Neuronal stem cell (in vitro differentiated cells): ENCODE data around the gene HEMK1.
A peak's percentile ranks its signal among the peaks of the same experiment; 100 is the strongest.

Experiments used
- DNase-seq: peaks from one replicate; pipeline ENCODE4 v3.0.0-alpha.2; 2013; ENCODE audit warnings: low spot score
- H2AFZ ChIP-seq: one replicate; pipeline ENCODE4 v1.6.1; 2013; ENCODE audit warnings: mild to moderate bottlenecking, low read length, inconsistent platforms
- H2AK5ac ChIP-seq: 2 replicates; pipeline ENCODE4 v1.6.1; 2013; ENCODE audit warnings: low read depth, mild to moderate bottlenecking, inconsistent platforms, low read length, moderate library complexity, mixed read lengths
- H2BK120ac ChIP-seq: 2 replicates; pipeline ENCODE4 v1.6.1; 2013; ENCODE audit warnings: low read depth, mild to moderate bottlenecking, inconsistent platforms, low read length, moderate library complexity, mixed read lengths
- H2BK12ac ChIP-seq: one replicate; pipeline ENCODE4 v1.6.1; 2013; ENCODE audit warnings: low read length, inconsistent platforms
- H2BK15ac ChIP-seq: 2 replicates; pipeline ENCODE4 v1.6.1; 2013; ENCODE audit warnings: mild to moderate bottlenecking, low read length, inconsistent platforms, mixed read lengths
- H2BK5ac ChIP-seq: one replicate; pipeline ENCODE4 v1.6.1; 2013; ENCODE audit warnings: inconsistent platforms, mild to moderate bottlenecking, low read length, moderate library complexity
- H3K14ac ChIP-seq: one replicate; pipeline ENCODE4 v1.6.1; 2013; ENCODE audit warnings: low read length, inconsistent platforms
- H3K18ac ChIP-seq: 2 replicates; pipeline ENCODE4 v1.6.1; 2013; ENCODE audit warnings: low read length, inconsistent platforms
- H3K23ac ChIP-seq: 2 replicates; pipeline ENCODE4 v1.6.1; 2013; ENCODE audit warnings: low read depth, mild to moderate bottlenecking, mixed read lengths, low read length, inconsistent platforms; ENCODE audit not compliant: poor library complexity
- H3K27ac ChIP-seq: replicated peaks from 3 replicates; pipeline ENCODE4 v1.5.1; 2013; ENCODE audit warnings: low read length, inconsistent platforms
- H3K27me3 ChIP-seq, 3 experiments: 2 replicates each; pipeline ENCODE4 v1.6.1; 2013; ENCODE audit warnings: low read length in 3 of 3, mild to moderate bottlenecking in 2 of 3, inconsistent platforms in 1 of 3, low read depth in 1 of 3, mixed read lengths in 1 of 3, moderate library complexity in 1 of 3; ENCODE audit not compliant: control insufficient read depth in 3 of 3, insufficient read depth in 3 of 3
- H3K36me3 ChIP-seq, 2 donors: replicated peaks in 1 of 2; 2 replicates each; pipeline ENCODE4 v1.6.1; 2013; ENCODE audit warnings: low read length in 2 of 2; ENCODE audit not compliant: control insufficient read depth in 2 of 2, insufficient read depth in 2 of 2
- H3K4ac ChIP-seq: 2 replicates; pipeline ENCODE4 v1.6.1; 2013; ENCODE audit warnings: inconsistent platforms, mild to moderate bottlenecking, low read length, moderate library complexity
- H3K4me1 ChIP-seq, 2 donors: 1 replicate in 1 of 2; 2 replicates in 1 of 2; pipeline ENCODE4 v1.6.1; 2013; ENCODE audit warnings: low read length in 2 of 2, low read depth in 1 of 2; ENCODE audit not compliant: control insufficient read depth in 2 of 2, insufficient read depth in 1 of 2
- H3K4me2 ChIP-seq: one replicate; pipeline ENCODE4 v1.6.1; 2013; ENCODE audit warnings: mild to moderate bottlenecking, low read length, inconsistent platforms; ENCODE audit not compliant: insufficient read depth, poor library complexity, severe bottlenecking
- H3K4me3 ChIP-seq, 2 donors: 2 replicates each; pipeline ENCODE4 v1.5.1; 2013; ENCODE audit warnings: low read length in 2 of 2, mild to moderate bottlenecking in 2 of 2, inconsistent platforms in 1 of 2, moderate library complexity in 1 of 2
- H3K79me1 ChIP-seq: one replicate; pipeline ENCODE4 v1.6.1; 2013; ENCODE audit warnings: low read depth, mild to moderate bottlenecking, inconsistent platforms, low read length, moderate library complexity
- H3K9ac ChIP-seq: one replicate; pipeline ENCODE4 v1.6.1; 2013; ENCODE audit warnings: mild to moderate bottlenecking, low read depth, low read length, inconsistent platforms; ENCODE audit not compliant: poor library complexity
- H3K9me3 ChIP-seq, 2 donors: replicated peaks in 1 of 2; 2 replicates each; pipeline versions ENCODE3 to v1.6.1; 2013; ENCODE audit warnings: low read length in 2 of 2, mild to moderate bottlenecking in 2 of 2, inconsistent platforms in 1 of 2, low read depth in 1 of 2, mixed read lengths in 1 of 2, moderate library complexity in 1 of 2; ENCODE audit not compliant: control insufficient read depth in 2 of 2, insufficient read depth in 1 of 2
- H4K8ac ChIP-seq: one replicate; pipeline ENCODE4 v1.6.1; 2013; ENCODE audit warnings: low read depth, mild to moderate bottlenecking, inconsistent platforms, low read length, moderate library complexity
- H4K91ac ChIP-seq: one replicate; pipeline ENCODE4 v1.6.1; 2013; ENCODE audit warnings: low read length, low read depth, mild to moderate bottlenecking, inconsistent platforms; ENCODE audit not compliant: poor library complexity
- WGBS, 2 donors: extraction: QIAGEN DNeasy Blood & Tissue Kit; methylation state at CpG; one replicate each; pipeline ENCODE4 v1.1.7; 2013; ENCODE audit warnings: missing lambda C conversion rate in 2 of 2, mixed read lengths in 1 of 2; ENCODE audit not compliant: insufficient read length in 2 of 2, insufficient replicate concordance in 1 of 2; ENCODE audit errors: extremely low coverage in 2 of 2; 5-methylcytosine and 5-hydroxymethylcytosine counted together

Gene HEMK1

GRCh38 chr3:50620420-50620819 is 51.1 kb downstream of the HEMK1 start:
- H2BK5ac ChIP-seq = no peak overlapping the region
- H3K4me2 ChIP-seq = no peak overlapping the region
- H3K18ac ChIP-seq = no peak overlapping the region
- H3K4ac ChIP-seq = no peak overlapping the region
- no peak overlapping the region for H2BK120ac ChIP-seq
- H2BK12ac ChIP-seq = no peak overlapping the region
- DNase-seq = no peak
- peaks cover 9% of the 10 kb centered on the region for H3K79me1 ChIP-seq
- peaks cover 15 to 31% of the 10 kb centered on the region in 2 donors for H3K4me1 ChIP-seq
- no peak overlapping the region for H4K91ac ChIP-seq
- no peak overlapping the region for H3K27ac ChIP-seq
- H3K36me3 ChIP-seq = peaks cover 0 to 7% of the 10 kb centered on the region in 2 donors
- no peaks in the 10 kb centered on the region for H3K27me3 ChIP-seq
- no peak overlapping the region for H2AFZ ChIP-seq
- H2AK5ac ChIP-seq = no peak overlapping the region
- H3K4me3 ChIP-seq = no peak overlapping the region
- H3K14ac ChIP-seq = no peak overlapping the region
- H3K9ac ChIP-seq = no peak overlapping the region
- WGBS, 2 donors = no CpG with 5 or more reads among the region's 1 CpG
- no peaks in the 10 kb centered on the region for H3K9me3 ChIP-seq
- no peak overlapping the region for H2BK15ac ChIP-seq
- H4K8ac ChIP-seq = no peak overlapping the region
- no peak overlapping the region for H3K23ac ChIP-seq

- peaks cover 9% of the 10 kb centered on the region for H3K79me1 ChIP-seq
- H3K4ac ChIP-seq = no peak overlapping the region
- no peak overlapping the region for H3K4me2 ChIP-seq
- H4K91ac ChIP-seq = no peak overlapping the region
- H3K27ac ChIP-seq = no peak overlapping the region
- DNase-seq = no peak
- H2AK5ac ChIP-seq = no peak overlapping the region
- H3K4me1 ChIP-seq = peaks cover 15 to 34% of the 10 kb centered on the region in 2 donors
- no peak overlapping the region for H2BK120ac ChIP-seq
- H3K27me3 ChIP-seq = no peaks in the 10 kb centered on the region
- no peak overlapping the region for H3K18ac ChIP-seq
- H3K4me3 ChIP-seq = no peak overlapping the region
- no peak overlapping the region for H3K14ac ChIP-seq
- no peaks in the 10 kb centered on the region for H3K9me3 ChIP-seq
- H2AFZ ChIP-seq = no peak overlapping the region
- no peak overlapping the region for H3K23ac ChIP-seq
- H2BK12ac ChIP-seq = no peak overlapping the region
- WGBS, 2 donors = no CpG with 5 or more reads among the region's 4 CpGs
- no peak overlapping the region for H2BK15ac ChIP-seq
- no peak overlapping the region for H4K8ac ChIP-seq
- H2BK5ac ChIP-seq = no peak overlapping the region
- H3K9ac ChIP-seq = no peak overlapping the region
- peaks cover 0 to 7% of the 10 kb centered on the region in 2 donors for H3K36me3 ChIP-seq
Observed at GRCh38 chr3:50620820-50621219, 51.5 kb downstream of the HEMK1 start.

- Histone ChIP-seq H3K4ac (no peak overlapping the region), H3K18ac (peak overlapping the region; percentile 73), H3K79me1 (peaks cover 9% of the 10 kb centered on the region), H3K9me3 (no peaks in the 10 kb centered on the region), H3K23ac (no peak overlapping the region), H2BK15ac (no peak overlapping the region), H3K27me3 (no peaks in the 10 kb centered on the region), H4K8ac (no peak overlapping the region), H3K4me2 (no peak overlapping the region), H3K4me1 (peaks cover 4 to 42% of the 10 kb centered on the region in 2 donors), H2AFZ (no peak overlapping the region), H2BK12ac (no peak overlapping the region), H2AK5ac (no peak overlapping the region), H3K9ac (no peak overlapping the region), H2BK5ac (no peak overlapping the region), H3K27ac (no peak overlapping the region), H4K91ac (no peak overlapping the region), H3K14ac (no peak overlapping the region), H3K4me3 (no peak overlapping the region), H3K36me3 (peaks cover 0 to 7% of the 10 kb centered on the region in 2 donors), H2BK120ac (no peak overlapping the region)
- WGBS, 2 donors = no CpG with 5 or more reads among the region's 3 CpGs
- DNase-seq = no peak
Observed at GRCh38 chr3:50622881-50623280, 53.6 kb downstream of the HEMK1 start.

GRCh38 chr3:50623840-50624474 is 54.6 kb downstream of the HEMK1 start:
- DNase-seq = no peak
- Histone ChIP-seq H2AK5ac (peak overlapping the region; percentile 82), H3K4ac (no peak overlapping the region), H3K4me3 (no peak overlapping the region), H3K9me3 (no peaks in the 10 kb centered on the region), H3K4me1 (peaks cover 4 to 44% of the 10 kb centered on the region in 2 donors), H3K27me3 (no peaks in the 10 kb centered on the region), H2BK120ac (peak overlapping the region; percentile 62), H3K27ac (peak overlapping the region; percentile 97), H3K14ac (no peak overlapping the region), H2BK5ac (peak overlapping the region; percentile 63), H2BK15ac (peak overlapping the region; percentile 59), H3K9ac (no peak overlapping the region), H4K8ac (no peak overlapping the region), H4K91ac (peak overlapping the region; percentile 66), H3K4me2 (no peak overlapping the region), H2BK12ac (peak overlapping the region; percentile 80), H3K79me1 (peaks cover 8% of the 10 kb centered on the region), H2AFZ (no peak overlapping the region), H3K18ac (peak overlapping the region; percentile 87), H3K36me3 (peaks cover 0 to 7% of the 10 kb centered on the region in 2 donors), H3K23ac (no peak overlapping the region)
- WGBS, 2 donors = no CpG with 5 or more reads among the region's 6 CpGs
